Measurements from ENCODE around the gene GCLM. TPM values are rescaled to one million over a fixed set of nuclear protein-coding genes. Genes with fewer than 3 reads are reported as not detected.

GCLM gene
- total RNA-seq, 1 experiment from 2014 or later: 34.4 TPM

DNA sequence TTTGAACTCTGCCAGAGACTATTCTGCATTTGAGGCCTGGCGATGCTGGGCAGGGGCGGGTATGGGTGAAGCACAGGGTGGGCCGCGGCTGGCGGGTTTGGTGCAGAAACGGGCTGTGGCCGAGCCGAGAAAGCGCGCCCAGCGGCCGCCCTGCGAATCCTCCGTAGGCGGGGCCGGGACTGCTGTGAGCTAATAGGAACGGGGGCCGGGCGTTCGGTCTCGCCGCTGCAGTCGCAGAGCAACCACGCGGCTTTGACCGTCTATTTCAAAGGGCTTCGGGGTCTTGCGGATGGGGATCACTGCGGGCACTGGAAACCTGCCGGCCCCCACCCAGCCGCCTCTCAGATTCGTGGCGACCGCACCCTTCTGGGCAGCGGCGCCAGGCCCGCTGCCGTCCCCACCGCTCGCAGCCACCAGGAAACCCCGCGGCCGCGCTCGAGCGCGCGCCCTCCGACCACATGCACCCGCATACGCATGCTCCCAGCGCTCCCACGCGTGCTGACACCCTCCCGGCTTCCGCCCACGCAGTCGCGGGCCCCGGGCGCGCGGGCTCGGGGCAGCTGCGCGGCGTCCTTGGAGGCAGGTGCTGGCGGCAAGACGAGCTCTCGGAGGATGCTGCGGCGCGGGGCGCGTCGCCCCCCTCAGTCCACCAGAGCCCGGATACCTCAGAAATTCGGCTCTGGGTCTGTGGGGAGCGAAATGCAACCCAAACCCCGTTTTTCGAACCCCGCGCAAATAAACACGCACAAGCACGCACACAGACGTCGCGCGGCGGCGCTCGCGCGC, 62.8 kb downstream of the GCLM start:
- ChIA-PET POLR2A (ENCODE audit: low non-redundant PET) (no interaction called here), CTCF (interaction anchor here (2.0 kb wide), 1 partner anchor 217 kb away, joined by 11 read pairs; no protein-coding TSS in a partner anchor)
- no peaks in the 10 kb centered on the region for H3K9me3 ChIP-seq (ENCODE audit: low read depth, low read length, poor library complexity, severe bottlenecking)
- H3K36me3 ChIP-seq (ENCODE audit: insufficient read depth, low read length, poor library complexity, severe bottlenecking): no peaks in the 10 kb centered on the region
- peaks cover 6% of the 10 kb centered on the region for H3K4me1 ChIP-seq (ENCODE audit: insufficient read depth, low read length, poor library complexity, severe bottlenecking)
- H3K27me3 ChIP-seq (replicated peaks; ENCODE audit: insufficient read depth, low read depth, low read length, poor library complexity): no peaks in the 10 kb centered on the region
- DNase-seq (ENCODE audit: low spot score): peak; percentile 93
- no peak for TF ChIP-seq EZH2 (IDR thresholded peaks at IDR 0.05; ENCODE audit: borderline replicate concordance, low read depth, low read length, poor library complexity, severe bottlenecking)
- TF ChIP-seq, protein P1, sequence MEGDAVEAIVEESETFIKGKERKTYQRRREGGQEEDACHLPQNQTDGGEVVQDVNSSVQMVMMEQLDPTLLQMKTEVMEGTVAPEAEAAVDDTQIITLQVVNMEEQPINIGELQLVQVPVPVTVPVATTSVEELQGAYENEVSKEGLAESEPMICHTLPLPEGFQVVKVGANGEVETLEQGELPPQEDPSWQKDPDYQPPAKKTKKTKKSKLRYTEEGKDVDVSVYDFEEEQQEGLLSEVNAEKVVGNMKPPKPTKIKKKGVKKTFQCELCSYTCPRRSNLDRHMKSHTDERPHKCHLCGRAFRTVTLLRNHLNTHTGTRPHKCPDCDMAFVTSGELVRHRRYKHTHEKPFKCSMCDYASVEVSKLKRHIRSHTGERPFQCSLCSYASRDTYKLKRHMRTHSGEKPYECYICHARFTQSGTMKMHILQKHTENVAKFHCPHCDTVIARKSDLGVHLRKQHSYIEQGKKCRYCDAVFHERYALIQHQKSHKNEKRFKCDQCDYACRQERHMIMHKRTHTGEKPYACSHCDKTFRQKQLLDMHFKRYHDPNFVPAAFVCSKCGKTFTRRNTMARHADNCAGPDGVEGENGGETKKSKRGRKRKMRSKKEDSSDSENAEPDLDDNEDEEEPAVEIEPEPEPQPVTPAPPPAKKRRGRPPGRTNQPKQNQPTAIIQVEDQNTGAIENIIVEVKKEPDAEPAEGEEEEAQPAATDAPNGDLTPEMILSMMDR (conservative IDR thresholded peaks at IDR 0.05; ENCODE audit: low read depth, low read length): peak; percentile 39
- H3K27ac ChIP-seq (ENCODE audit: low read depth, low read length, poor library complexity, severe bottlenecking): peak overlapping the region; percentile 91
- intact Hi-C loops (cut with micrococcal nuclease; ENCODE audit: unreplicated experiment): no loop called here
- no TSS peak for BruUV-seq (replicated peaks)
- H3K4me3 ChIP-seq (ENCODE audit: low read depth, low read length, poor library complexity, severe bottlenecking): peak overlapping the region; percentile 96

DNA sequence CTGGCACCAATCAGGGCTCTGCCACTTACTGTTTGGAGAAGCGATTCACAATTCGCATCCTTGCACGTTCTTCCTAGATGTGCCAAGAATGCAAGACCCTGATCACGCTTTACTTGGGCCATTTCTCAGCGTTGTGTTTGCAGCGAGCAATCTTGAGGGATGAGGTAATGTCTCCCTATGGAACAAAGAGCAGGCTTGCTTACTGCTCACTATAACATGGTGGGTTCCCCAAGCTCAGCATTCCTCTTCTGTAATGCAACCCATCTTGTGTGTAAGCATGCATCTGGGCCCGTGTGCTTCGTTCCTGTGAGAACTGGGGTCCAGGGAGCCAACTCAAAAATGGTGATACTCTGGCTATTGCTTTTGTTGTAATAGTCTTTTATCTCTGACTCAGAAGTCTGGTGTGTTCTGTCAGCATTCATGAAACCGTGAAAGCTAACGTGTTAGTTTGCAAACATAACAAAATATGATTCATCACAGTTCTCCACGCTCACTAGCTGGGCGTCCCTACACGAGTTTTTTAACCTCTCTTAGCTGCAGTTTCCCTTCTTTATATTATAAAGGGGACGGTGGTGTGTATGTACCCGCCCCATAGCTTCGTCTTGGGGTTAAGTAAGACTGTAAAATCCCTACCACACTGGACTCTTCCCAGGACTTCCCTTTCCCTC, 63.6 kb downstream of the GCLM start:
- H3K27me3 ChIP-seq (replicated peaks; ENCODE audit: insufficient read depth, low read depth, low read length, poor library complexity): no peaks in the 10 kb centered on the region
- TF ChIP-seq, protein P1 (conservative IDR thresholded peaks at IDR 0.05; ENCODE audit: low read depth, low read length): no peak
- TF ChIP-seq EZH2 (IDR thresholded peaks at IDR 0.05; ENCODE audit: borderline replicate concordance, low read depth, low read length, poor library complexity, severe bottlenecking): no peak
- peak; percentile 56 for DNase-seq (ENCODE audit: low spot score)
- BruUV-seq (replicated peaks): TSS peak; percentile 49
- H3K4me1 ChIP-seq (ENCODE audit: insufficient read depth, low read length, poor library complexity, severe bottlenecking): peaks cover 6% of the 10 kb centered on the region
- POLR2A ChIA-PET (ENCODE audit: low non-redundant PET): interaction anchor here (0.6 kb wide), 1 partner anchor 217 kb away, joined by 3 read pairs; no protein-coding TSS in a partner anchor
- no peaks in the 10 kb centered on the region for H3K9me3 ChIP-seq (ENCODE audit: low read depth, low read length, poor library complexity, severe bottlenecking)
- no peaks in the 10 kb centered on the region for H3K36me3 ChIP-seq (ENCODE audit: insufficient read depth, low read length, poor library complexity, severe bottlenecking)
- intact Hi-C loops (cut with micrococcal nuclease; ENCODE audit: unreplicated experiment): loop anchor here (2.0 kb wide), 1 partner anchor 407 kb away; no protein-coding TSS in a partner anchor
- CTCF ChIA-PET: interaction anchor here (2.0 kb wide), 1 partner anchor 216 kb away, joined by 11 read pairs; no protein-coding TSS in a partner anchor
- peak overlapping the region; percentile 96 for H3K4me3 ChIP-seq (ENCODE audit: low read depth, low read length, poor library complexity, severe bottlenecking)
- H3K27ac ChIP-seq (ENCODE audit: low read depth, low read length, poor library complexity, severe bottlenecking): peak overlapping the region; percentile 91

DNA sequence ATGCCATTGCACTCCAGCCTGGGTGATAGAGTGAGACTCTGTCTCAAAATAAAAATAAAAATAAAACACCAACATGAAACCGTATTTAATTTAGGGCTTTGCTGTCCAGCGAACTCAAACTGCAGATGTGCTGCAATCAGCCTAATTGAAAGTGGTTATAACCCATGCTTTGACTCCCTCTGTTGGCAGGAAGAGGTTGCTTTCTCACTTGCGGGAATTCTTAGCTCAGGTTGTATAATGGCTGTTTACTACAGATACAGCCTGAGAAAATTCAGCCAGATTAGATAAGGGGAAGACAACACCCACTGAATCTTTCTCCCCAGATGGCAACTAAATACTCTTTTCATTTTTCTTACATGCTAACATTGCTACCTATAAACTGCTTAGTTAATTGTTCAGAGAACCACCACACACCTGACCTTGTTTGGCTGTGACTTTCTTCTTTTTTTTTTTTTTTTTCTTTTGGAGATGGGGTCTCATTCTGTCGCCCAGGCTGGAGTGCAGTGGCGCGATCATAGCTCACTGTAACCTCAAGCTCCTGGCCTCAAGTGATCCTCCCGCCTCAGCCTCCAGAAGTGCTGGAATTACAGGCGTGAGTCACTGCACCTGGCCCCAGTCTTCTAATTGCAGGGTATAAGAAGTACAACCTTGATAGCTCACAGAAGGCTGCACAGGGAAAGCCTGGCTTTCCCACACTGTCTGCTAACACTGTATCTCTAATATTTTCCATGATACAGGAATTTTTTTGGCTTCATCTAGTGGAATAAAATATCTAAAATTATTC, 64.8 kb downstream of the GCLM start:
- CTCF ChIA-PET: interaction anchor here (0.6 to 1.4 kb wide), 11 partner anchors 28 to 540 kb away, joined by 3 to 26 read pairs (median 5); no protein-coding TSS in a partner anchor
- intact Hi-C loops (cut with micrococcal nuclease; ENCODE audit: unreplicated experiment): loop anchor here (1.0 to 2.0 kb wide), 2 partner anchors 215 to 406 kb away; no protein-coding TSS in a partner anchor
- POLR2A ChIA-PET (ENCODE audit: low non-redundant PET): interaction anchor here (0.9 kb wide), 1 partner anchor 765 kb away, joined by 3 read pairs; no protein-coding TSS in a partner anchor
- Histone ChIP-seq H3K4me1 (ENCODE audit: insufficient read depth, low read length, poor library complexity, severe bottlenecking) (peaks cover 6% of the 10 kb centered on the region), H3K36me3 (ENCODE audit: insufficient read depth, low read length, poor library complexity, severe bottlenecking) (no peaks in the 10 kb centered on the region), H3K27me3 (replicated peaks; ENCODE audit: insufficient read depth, low read depth, low read length, poor library complexity) (no peaks in the 10 kb centered on the region), H3K9me3 (ENCODE audit: low read depth, low read length, poor library complexity, severe bottlenecking) (no peaks in the 10 kb centered on the region), H3K4me3 (ENCODE audit: low read depth, low read length, poor library complexity, severe bottlenecking) (no peak overlapping the region), H3K27ac (ENCODE audit: low read depth, low read length, poor library complexity, severe bottlenecking) (no peak overlapping the region)
- peak; percentile 82 for DNase-seq (ENCODE audit: low spot score)
- BruUV-seq (replicated peaks): TSS peak; percentile 22
- TF ChIP-seq, protein P1 (conservative IDR thresholded peaks at IDR 0.05; ENCODE audit: low read depth, low read length): peak; percentile 77
- no peak for TF ChIP-seq EZH2 (IDR thresholded peaks at IDR 0.05; ENCODE audit: borderline replicate concordance, low read depth, low read length, poor library complexity, severe bottlenecking)
